ENCODE results near the gene CRYAA.
"Not testable (repeated sequence)": the region's sequence is repeated elsewhere in the genome, so short reads cannot be mapped to it uniquely, and the experiment has no call there.

CRYAA gene, protein sequence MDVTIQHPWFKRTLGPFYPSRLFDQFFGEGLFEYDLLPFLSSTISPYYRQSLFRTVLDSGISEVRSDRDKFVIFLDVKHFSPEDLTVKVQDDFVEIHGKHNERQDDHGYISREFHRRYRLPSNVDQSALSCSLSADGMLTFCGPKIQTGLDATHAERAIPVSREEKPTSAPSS

DNA sequence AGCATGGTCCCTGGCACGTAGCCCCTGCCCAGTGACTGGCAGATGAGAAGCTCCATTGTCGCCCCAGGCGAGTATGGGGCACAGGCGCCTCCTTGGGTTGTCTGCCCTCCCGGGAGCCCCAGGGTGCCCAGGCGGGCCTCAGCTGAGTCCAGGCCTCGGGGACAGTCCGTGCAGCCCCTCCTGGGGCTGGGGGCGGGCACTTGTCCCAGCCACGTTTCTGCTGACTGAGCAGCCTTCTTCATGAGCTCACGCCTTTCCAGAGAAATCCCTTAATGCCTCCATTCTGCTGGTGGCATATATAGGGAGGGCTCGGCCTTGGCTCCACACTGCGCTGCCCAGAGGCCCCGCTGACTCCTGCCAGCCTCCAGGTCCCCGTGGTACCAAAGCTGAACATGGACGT is at the start of gene CRYAA:
TSS of gene CRYAA (plus strand) at position 301 of the 400 bp plus-strand sequence. CDS start at position 393, 92 bp downstream.
- DNase-seq (ENCODE audit: low read depth): not testable (repeated sequence)

DNA sequence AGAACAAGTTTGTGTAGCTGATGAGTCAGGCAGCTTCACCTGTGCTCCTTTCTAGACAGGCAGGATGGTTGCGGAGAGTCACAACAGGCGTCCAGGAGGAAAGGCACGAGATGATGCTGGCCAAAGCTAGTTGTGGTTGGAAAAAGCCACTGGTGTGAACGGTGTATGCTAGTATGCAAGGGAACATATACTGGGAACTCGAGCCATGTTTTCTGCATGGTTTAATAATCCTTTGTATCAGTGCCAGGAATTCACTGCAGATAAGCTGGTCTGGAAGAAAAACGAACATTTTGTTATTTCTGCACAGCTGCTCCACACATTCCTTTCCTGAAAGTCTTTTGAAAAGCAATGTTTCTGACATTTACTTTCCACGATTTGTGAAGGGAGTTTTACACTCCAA is 38.7 kb upstream of the CRYAA start:
- H3K36me3 ChIP-seq (ENCODE audit: control insufficient read depth, insufficient read depth, low read length, severe bottlenecking); H3K9me3 ChIP-seq (ENCODE audit: control insufficient read depth, low read length); H3K4me3 ChIP-seq (ENCODE audit: low read length); DNase-seq (ENCODE audit: low read depth); H3K27me3 ChIP-seq (replicated peaks; ENCODE audit: control insufficient read depth, insufficient read depth, low read length); H3K4me1 ChIP-seq (ENCODE audit: control insufficient read depth, insufficient read depth, low read length); H3K9ac ChIP-seq (ENCODE audit: low read length): not testable (repeated sequence)

More for the DNA sequence above, at the start of gene CRYAA:
- not testable (repeated sequence) for H3K4me3 ChIP-seq (ENCODE audit: low read length); H3K27me3 ChIP-seq (replicated peaks; ENCODE audit: control insufficient read depth, insufficient read depth, low read length); H3K4me1 ChIP-seq (ENCODE audit: control insufficient read depth, insufficient read depth, low read length); H3K36me3 ChIP-seq (ENCODE audit: control insufficient read depth, insufficient read depth, low read length, severe bottlenecking); H3K9me3 ChIP-seq (ENCODE audit: control insufficient read depth, low read length); H3K9ac ChIP-seq (ENCODE audit: low read length)

DNA sequence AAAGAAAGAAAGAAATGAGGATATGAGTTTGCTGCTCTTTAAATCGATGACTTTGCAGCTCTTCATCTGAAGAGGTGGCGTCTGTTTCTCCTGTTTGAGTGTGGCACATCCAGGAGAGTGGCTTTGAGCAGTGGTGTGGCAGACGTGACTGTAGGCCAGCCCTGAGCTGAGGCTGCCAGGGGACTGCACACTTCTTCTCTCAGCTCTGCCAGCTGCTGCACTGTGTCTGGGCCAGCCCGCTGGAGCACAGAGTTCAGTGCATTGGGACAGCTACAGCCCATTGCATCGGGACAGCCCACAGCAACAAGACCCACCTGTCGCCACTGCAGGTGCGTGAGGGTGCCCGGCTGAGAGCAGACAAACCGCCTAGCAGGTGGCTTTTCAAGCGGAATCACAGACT is 34.3 kb upstream of the CRYAA start:
- H3K9me3 ChIP-seq (ENCODE audit: control insufficient read depth, low read length); H3K9ac ChIP-seq (ENCODE audit: low read length); H3K4me1 ChIP-seq (ENCODE audit: control insufficient read depth, insufficient read depth, low read length); H3K36me3 ChIP-seq (ENCODE audit: control insufficient read depth, insufficient read depth, low read length, severe bottlenecking); DNase-seq (ENCODE audit: low read depth); H3K27me3 ChIP-seq (replicated peaks; ENCODE audit: control insufficient read depth, insufficient read depth, low read length); H3K4me3 ChIP-seq (ENCODE audit: low read length): not testable (repeated sequence)

DNA sequence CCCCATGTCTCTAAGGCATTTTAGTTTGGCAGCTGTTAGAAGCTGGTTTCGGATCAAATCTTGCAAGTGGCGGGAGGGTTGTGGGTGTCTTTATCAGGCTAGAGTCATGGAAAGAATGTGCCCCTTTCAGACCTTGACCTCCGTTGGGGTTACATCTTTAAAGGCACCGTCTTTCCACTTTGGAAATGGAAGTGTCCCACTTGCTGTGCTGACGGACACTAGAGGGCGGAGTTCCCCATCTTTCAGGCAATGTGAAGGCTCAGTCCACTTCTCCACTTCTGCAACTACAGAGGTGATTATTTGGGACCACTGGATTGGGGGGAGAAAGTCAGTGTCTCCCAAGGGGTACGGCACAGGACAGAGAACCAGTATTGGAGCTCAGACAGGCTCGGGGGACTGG is 29.9 kb upstream of the CRYAA start:
- not testable (repeated sequence) for H3K4me1 ChIP-seq (ENCODE audit: control insufficient read depth, insufficient read depth, low read length); H3K4me3 ChIP-seq (ENCODE audit: low read length); H3K9me3 ChIP-seq (ENCODE audit: control insufficient read depth, low read length); H3K27me3 ChIP-seq (replicated peaks; ENCODE audit: control insufficient read depth, insufficient read depth, low read length); H3K36me3 ChIP-seq (ENCODE audit: control insufficient read depth, insufficient read depth, low read length, severe bottlenecking); DNase-seq (ENCODE audit: low read depth); H3K9ac ChIP-seq (ENCODE audit: low read length)

DNA sequence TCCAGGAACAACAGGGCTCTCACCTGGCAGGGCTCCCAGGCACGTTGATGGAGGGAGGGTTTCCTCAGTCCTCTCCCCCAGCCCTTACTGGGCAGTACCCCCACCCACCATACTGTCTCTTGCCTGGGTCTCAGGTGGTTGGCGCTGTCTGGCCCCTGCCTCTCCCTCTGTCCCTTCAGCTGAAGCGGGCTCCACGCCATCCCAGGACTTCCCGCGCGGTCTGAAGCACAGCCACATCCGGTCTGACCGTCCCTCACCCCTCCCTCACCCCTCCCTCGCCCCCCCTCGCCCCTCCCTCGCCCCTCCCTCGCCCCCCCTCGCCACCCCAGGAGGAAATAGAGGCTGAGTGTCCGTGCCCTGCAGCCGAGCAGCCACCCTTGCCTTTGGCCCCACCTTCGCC is 27.4 kb upstream of the CRYAA start:
- not testable (repeated sequence) for H3K9me3 ChIP-seq (ENCODE audit: control insufficient read depth, low read length); DNase-seq (ENCODE audit: low read depth); H3K9ac ChIP-seq (ENCODE audit: low read length); H3K4me1 ChIP-seq (ENCODE audit: control insufficient read depth, insufficient read depth, low read length); H3K36me3 ChIP-seq (ENCODE audit: control insufficient read depth, insufficient read depth, low read length, severe bottlenecking); H3K4me3 ChIP-seq (ENCODE audit: low read length); H3K27me3 ChIP-seq (replicated peaks; ENCODE audit: control insufficient read depth, insufficient read depth, low read length)

DNA sequence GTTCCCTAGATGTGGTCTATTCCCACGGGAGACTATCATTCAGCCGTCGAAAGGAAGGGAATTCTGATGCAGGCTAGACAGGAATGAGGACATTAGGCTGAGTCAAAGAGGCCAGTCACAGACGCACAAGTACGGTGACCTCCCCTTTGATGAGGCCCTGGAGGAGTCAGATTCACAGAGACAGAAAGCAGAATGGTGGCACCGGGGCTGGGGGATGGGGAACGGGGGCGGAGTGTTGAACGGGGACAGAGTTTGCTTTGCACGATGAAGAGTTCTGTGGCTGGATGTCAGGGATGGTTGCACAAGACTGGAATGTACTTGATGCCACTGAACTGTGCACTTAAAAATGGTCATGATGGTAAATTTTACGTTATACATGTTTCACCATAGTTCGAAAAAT is 22.2 kb upstream of the CRYAA start:
- not testable (repeated sequence) for H3K9me3 ChIP-seq (ENCODE audit: control insufficient read depth, low read length); H3K9ac ChIP-seq (ENCODE audit: low read length); DNase-seq (ENCODE audit: low read depth); H3K27me3 ChIP-seq (replicated peaks; ENCODE audit: control insufficient read depth, insufficient read depth, low read length); H3K36me3 ChIP-seq (ENCODE audit: control insufficient read depth, insufficient read depth, low read length, severe bottlenecking); H3K4me3 ChIP-seq (ENCODE audit: low read length); H3K4me1 ChIP-seq (ENCODE audit: control insufficient read depth, insufficient read depth, low read length)

DNA sequence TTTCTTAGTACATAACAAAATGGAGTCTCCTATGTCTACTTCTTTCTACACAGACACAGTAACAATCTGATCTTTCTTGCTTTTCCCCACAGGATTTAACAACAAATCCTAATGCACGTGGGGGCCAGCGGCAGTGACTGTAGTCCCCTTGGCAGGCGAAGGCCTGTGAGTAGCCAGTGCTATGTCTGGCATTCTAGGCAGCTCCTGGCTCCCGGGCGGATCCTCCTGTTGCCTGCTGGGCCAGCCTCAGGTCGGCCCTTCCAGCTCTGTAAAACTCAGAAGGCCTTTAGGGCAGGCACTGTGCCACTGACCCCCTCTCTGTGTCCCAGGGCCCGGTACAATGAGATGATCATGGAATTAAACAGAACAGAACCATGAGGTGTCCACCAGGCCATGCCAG is 20.8 kb upstream of the CRYAA start:
- H3K36me3 ChIP-seq (ENCODE audit: control insufficient read depth, insufficient read depth, low read length, severe bottlenecking); H3K4me1 ChIP-seq (ENCODE audit: control insufficient read depth, insufficient read depth, low read length); H3K9ac ChIP-seq (ENCODE audit: low read length); H3K9me3 ChIP-seq (ENCODE audit: control insufficient read depth, low read length); H3K4me3 ChIP-seq (ENCODE audit: low read length); DNase-seq (ENCODE audit: low read depth); H3K27me3 ChIP-seq (replicated peaks; ENCODE audit: control insufficient read depth, insufficient read depth, low read length): not testable (repeated sequence)

DNA sequence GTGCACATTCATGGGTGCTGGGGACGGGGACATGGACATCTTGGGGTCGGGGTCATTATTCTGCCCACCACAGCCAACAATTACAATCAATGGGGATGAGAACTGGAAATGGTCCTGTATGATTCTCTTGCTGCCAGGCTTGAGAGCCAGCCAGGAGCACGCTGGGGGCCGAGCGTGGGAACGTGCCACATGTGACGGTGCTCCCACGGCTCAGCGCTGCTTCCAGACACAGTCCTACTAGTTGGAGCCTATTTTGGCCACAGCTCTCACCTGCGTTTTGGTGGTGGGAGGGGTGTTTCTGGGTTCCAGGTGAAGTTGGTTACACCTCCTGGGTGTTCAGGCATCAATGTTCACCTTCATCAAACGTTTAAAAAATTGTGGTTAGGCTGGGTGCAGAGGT is 19.5 kb upstream of the CRYAA start:
- H3K9me3 ChIP-seq (ENCODE audit: control insufficient read depth, low read length); H3K27me3 ChIP-seq (replicated peaks; ENCODE audit: control insufficient read depth, insufficient read depth, low read length); H3K4me3 ChIP-seq (ENCODE audit: low read length); H3K9ac ChIP-seq (ENCODE audit: low read length); DNase-seq (ENCODE audit: low read depth); H3K36me3 ChIP-seq (ENCODE audit: control insufficient read depth, insufficient read depth, low read length, severe bottlenecking); H3K4me1 ChIP-seq (ENCODE audit: control insufficient read depth, insufficient read depth, low read length): not testable (repeated sequence)

DNA sequence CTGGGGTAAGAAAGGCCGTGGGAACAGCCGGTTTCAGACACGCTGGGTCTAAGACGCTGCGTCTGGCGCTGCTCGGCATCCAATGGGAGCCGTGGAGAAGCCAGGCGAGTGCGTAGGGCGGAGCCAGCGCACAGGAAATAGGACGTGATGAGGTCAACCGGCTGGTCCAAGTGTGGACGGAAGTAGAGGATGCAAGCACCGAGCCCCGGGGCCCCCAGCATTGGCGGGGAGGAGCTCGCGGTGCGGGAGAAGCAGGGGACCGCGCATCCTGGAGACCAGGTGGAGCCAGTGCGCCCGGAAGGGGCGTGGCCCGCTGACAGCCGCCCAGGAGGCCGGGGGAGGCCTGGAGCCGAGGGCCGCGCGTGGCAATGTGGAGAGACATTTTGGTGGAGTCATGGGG is 15.2 kb upstream of the CRYAA start:
- not testable (repeated sequence) for H3K27me3 ChIP-seq (replicated peaks; ENCODE audit: control insufficient read depth, insufficient read depth, low read length); H3K9ac ChIP-seq (ENCODE audit: low read length); H3K4me3 ChIP-seq (ENCODE audit: low read length); H3K9me3 ChIP-seq (ENCODE audit: control insufficient read depth, low read length); DNase-seq (ENCODE audit: low read depth); H3K36me3 ChIP-seq (ENCODE audit: control insufficient read depth, insufficient read depth, low read length, severe bottlenecking); H3K4me1 ChIP-seq (ENCODE audit: control insufficient read depth, insufficient read depth, low read length)

DNA sequence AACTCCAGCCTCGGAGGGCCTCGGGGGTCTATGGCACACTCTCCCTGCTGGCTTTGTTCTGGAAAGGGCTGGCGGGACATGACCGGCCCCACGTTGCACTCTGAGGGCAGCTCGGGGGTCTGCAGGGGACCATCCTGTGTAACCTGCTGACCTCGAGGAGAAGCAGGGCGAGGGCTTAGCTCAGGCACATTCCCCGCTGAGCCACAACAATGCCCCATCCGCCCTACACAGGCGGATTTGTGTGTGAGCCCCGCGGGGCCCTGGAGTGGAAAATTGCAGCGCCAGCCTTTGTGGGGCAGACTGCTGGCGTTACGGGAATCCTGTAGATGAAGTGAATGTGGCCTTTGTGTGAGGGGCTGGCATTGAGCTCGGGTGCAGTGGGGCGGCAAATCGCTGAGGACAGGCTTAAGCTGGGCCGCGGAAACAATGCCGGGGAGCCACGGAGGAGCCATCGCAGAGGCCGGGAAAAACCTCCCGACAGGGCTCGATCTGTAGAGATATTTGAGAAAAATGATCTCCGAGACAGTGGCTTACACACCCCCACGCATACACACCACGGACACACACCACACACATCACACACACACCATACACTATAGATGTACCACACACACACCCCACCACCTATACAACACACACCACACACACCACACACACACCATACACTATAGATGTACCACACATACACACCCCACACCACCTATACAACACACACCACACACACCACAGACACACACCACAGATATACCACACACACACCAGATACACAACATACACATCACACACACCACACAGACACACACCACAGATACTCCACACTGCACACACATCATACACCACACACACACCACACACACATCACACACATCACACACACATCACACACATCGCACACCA is 9.3 kb upstream of the CRYAA start:
- not testable (repeated sequence) for H3K4me3 ChIP-seq (ENCODE audit: low read length); H3K4me1 ChIP-seq (ENCODE audit: control insufficient read depth, insufficient read depth, low read length); DNase-seq (ENCODE audit: low read depth); H3K27me3 ChIP-seq (replicated peaks; ENCODE audit: control insufficient read depth, insufficient read depth, low read length); H3K36me3 ChIP-seq (ENCODE audit: control insufficient read depth, insufficient read depth, low read length, severe bottlenecking); H3K9ac ChIP-seq (ENCODE audit: low read length); H3K9me3 ChIP-seq (ENCODE audit: control insufficient read depth, low read length)

DNA sequence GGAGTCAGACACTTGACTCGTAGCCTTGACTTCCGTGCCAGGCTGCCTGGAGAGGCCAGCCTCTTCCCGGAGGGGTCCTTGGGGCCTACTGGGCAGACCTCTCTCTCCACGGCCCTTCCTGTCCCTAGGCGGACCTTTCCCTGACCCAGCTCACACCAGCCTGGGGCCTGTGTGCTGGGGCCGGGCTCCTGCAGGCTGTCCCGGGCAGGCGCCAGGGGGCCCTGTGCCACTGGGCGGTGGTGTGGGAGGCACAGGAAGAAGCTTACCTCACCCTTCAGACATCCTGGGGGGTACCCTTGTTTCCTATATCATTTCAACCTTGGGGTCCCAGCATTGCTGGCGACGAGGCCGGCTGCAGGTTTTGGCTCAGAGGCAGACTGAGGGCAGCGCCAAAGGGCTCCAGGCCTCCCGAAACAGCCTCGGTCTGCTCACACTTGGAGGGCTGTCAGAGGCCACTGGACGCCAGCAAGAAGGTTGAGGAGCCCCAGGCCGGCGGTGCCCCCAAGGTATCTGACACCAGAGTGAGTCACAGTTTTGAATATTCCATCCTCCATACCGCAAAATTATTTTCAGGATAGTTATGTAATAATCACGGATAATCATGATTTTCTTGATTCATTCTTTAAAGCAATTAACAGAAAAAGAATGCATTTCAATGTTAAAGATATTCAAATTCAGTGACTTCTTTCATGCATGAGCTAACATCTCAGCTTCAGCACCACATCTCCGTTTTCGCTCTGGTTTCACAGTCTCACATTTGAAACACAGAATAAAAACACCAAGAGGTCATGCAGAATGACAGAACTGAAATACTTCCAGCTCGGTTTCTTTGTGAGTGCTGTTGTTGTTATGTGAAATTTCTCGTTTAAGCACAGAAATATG is 6.7 kb upstream of the CRYAA start:
- H3K9ac ChIP-seq (ENCODE audit: low read length); H3K9me3 ChIP-seq (ENCODE audit: control insufficient read depth, low read length); H3K36me3 ChIP-seq (ENCODE audit: control insufficient read depth, insufficient read depth, low read length, severe bottlenecking); H3K4me1 ChIP-seq (ENCODE audit: control insufficient read depth, insufficient read depth, low read length); H3K4me3 ChIP-seq (ENCODE audit: low read length); DNase-seq (ENCODE audit: low read depth); H3K27me3 ChIP-seq (replicated peaks; ENCODE audit: control insufficient read depth, insufficient read depth, low read length): not testable (repeated sequence)
